DOHH2 (cell line): Measurements from ENCODE around the gene LARGE1.

Experiments used
- EZH2phosphoT487 ChIP-seq: fragments of 200-600 bp; sonication (generic); IDR thresholded peaks from 2 replicates; pipeline ENCODE4 v1.6.1; 2017; ENCODE audit warnings: borderline replicate concordance, mild to moderate bottlenecking, antibody characterized with exemption, low read length, moderate library complexity, mixed read lengths
- TF ChIP-seq, protein P1 (sequence below): fragments of 200-600 bp; sonication (generic); IDR thresholded peaks from one replicate; pipeline ENCODE4 v1.5.1; 2014; ENCODE audit warnings: antibody characterized with exemption, mild to moderate bottlenecking, low read depth, low read length; ENCODE audit not compliant: poor library complexity, severe bottlenecking

DNA sequence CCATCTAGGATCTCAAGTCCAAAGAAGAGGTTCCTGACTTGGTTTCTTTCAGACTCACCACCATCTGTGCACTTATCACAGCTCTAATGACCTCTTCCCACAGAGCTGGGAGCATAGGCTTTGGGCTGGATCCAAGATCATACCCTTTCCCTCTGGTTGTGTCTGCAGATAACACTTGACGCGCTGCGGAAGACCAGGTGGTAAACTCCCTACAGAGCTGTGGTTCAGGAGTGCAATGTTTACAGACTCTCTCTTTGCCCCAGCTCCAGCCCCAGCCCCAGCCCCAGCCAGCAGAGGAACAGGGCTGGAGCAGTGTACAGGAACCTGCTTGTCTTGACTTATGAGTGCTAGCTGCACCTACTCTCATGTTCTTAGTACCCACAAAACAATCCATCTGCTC, 587.7 kb downstream of the LARGE1 start:
- TF ChIP-seq, protein P1, sequence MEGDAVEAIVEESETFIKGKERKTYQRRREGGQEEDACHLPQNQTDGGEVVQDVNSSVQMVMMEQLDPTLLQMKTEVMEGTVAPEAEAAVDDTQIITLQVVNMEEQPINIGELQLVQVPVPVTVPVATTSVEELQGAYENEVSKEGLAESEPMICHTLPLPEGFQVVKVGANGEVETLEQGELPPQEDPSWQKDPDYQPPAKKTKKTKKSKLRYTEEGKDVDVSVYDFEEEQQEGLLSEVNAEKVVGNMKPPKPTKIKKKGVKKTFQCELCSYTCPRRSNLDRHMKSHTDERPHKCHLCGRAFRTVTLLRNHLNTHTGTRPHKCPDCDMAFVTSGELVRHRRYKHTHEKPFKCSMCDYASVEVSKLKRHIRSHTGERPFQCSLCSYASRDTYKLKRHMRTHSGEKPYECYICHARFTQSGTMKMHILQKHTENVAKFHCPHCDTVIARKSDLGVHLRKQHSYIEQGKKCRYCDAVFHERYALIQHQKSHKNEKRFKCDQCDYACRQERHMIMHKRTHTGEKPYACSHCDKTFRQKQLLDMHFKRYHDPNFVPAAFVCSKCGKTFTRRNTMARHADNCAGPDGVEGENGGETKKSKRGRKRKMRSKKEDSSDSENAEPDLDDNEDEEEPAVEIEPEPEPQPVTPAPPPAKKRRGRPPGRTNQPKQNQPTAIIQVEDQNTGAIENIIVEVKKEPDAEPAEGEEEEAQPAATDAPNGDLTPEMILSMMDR = no peak
- no peak for TF ChIP-seq EZH2phosphoT487
